Stomach (tissue), 9 donors: ENCODE data around the gene TMEM115. TPM values are rescaled to one million over a fixed set of nuclear protein-coding genes. Genes with fewer than 3 reads are reported as not detected.

Experiments
- DNase-seq, 2 donors: peaks; one replicate each; pipeline versions ENCODE4 v3.0.0 to v3.0.0-alpha.2; 2013 to 2019
- H3K27ac ChIP-seq, 5 donors: fragments of 200-600 bp in 4 of 5; sonication (generic) in 4 of 5; one replicate each; pipeline ENCODE4 v1.5.1; 2013 to 2019; ENCODE audit warnings: mild to moderate bottlenecking in 1 of 5, moderate library complexity in 1 of 5
- H3K27me3 ChIP-seq, 3 donors: fragments of 200-600 bp; sonication (generic); one replicate each; pipeline ENCODE4 v1.5.1; 2017 to 2019; ENCODE audit warnings: mixed run types in 1 of 3
- H3K36me3 ChIP-seq, 4 donors: fragments of 200-600 bp; sonication (generic); 1 replicate in 3 of 4; 2 replicates in 1 of 4; pipeline ENCODE4 v1.5.1; 2016 to 2019
- H3K4me1 ChIP-seq, 4 donors: fragments of 200-600 bp; sonication (generic); one replicate each; pipeline ENCODE4 v1.5.1; 2016 to 2019
- H3K4me3 ChIP-seq, 4 donors: fragments of 200-600 bp; sonication (generic) in 3 of 4; one replicate each; pipeline ENCODE4 v1.5.1; 2016 to 2019; ENCODE audit warnings: mild to moderate bottlenecking in 1 of 4
- H3K9me3 ChIP-seq, 4 donors: fragments of 200-600 bp; sonication (generic); one replicate each; pipeline ENCODE4 v1.5.1; 2016 to 2019
- CTCF ChIP-seq, 7 experiments: fragments of 450-650 bp in 4 of 7; fragments of 200-600 bp in 3 of 7; sonication (generic) in 3 of 7; IDR thresholded peaks; one replicate each; pipeline ENCODE4 v1.5.1; 2016 to 2019; ENCODE audit warnings: antibody characterized with exemption in 7 of 7, control low read depth in 2 of 7, mild to moderate bottlenecking in 1 of 7
- EP300 ChIP-seq: sonication (generic); formaldehyde crosslinking; IDR thresholded peaks from one replicate; pipeline ENCODE4 v1.6.1; 2017; ENCODE audit warnings: antibody characterized with exemption
- POLR2A ChIP-seq, 4 donors: fragments of 450-650 bp; IDR thresholded peaks; one replicate each; pipeline ENCODE4 v1.6.1; 2016; ENCODE audit warnings: antibody characterized with exemption in 4 of 4, control low read depth in 2 of 4, mild to moderate bottlenecking in 1 of 4, moderate library complexity in 1 of 4
- POLR2AphosphoS5 ChIP-seq, 3 donors: sonication (generic); formaldehyde crosslinking; IDR thresholded peaks; one replicate each; pipeline ENCODE4 v1.6.1; 2016; ENCODE audit warnings: antibody characterized with exemption in 3 of 3
- WGBS, 5 donors: extraction: QIAGEN DNeasy Blood & Tissue Kit in 3 of 5; methylation state at CpG; one replicate each; pipeline versions ENCODE4 v1.1.5 to v1.1.7; 2013 to 2018; 5-methylcytosine and 5-hydroxymethylcytosine counted together
- intact Hi-C: fragments of 100-400 bp; cut with DNase I; formaldehyde crosslinking; loops from one replicate; pipeline ENCODE4 v1.15.1; 2023; ENCODE audit warnings: low total_unique reads
- polyA plus RNA-seq, 3 donors: library from polyadenylated mRNA; stranded (reverse); fragments of 200-250 nt; gene quantifications; one replicate each; pipeline ENCODE4 v1.2.3, GENCODE V29; 2013
- total RNA-seq, 5 donors: library from RNA; depleted of rRNA; stranded (reverse); fragments of >200 nt; gene quantifications; one replicate each; pipeline versions ENCODE4 v1.1.0 to v1.2.3, GENCODE V29; 2014 to 2016
- donor health status: healthy with polysubstance abuse.
- donor health status: Bipolar disorder and iron deficiency.
- donor health status: healthy.

Gene TMEM115
- total and polyA plus RNA-seq, 8 donors = 14.6 to 128 (median 27.4) TPM

GRCh38 chr3:50372349-50372748 lies 13.0 kb upstream of the TMEM115 start:
- H3K27me3 ChIP-seq = peaks cover 0 to 6% (median 0%) of the 10 kb centered on the region in 3 donors
- H3K27ac ChIP-seq = no peak overlapping the region
- TF ChIP-seq POLR2A (IDR thresholded peaks at IDR 0.05) (no peak), EP300 (no peak), CTCF (IDR thresholded peaks at IDR 0.05) (no peak), POLR2AphosphoS5 (IDR thresholded peaks at IDR 0.05) (no peak)
- H3K36me3 ChIP-seq = no peaks in the 10 kb centered on the region
- H3K9me3 ChIP-seq = no peaks in the 10 kb centered on the region
- DNase-seq = peak in 1 of 2 donors; percentile 69
- no peak overlapping the region for H3K4me3 ChIP-seq
- peaks cover 0 to 6% (median 0%) of the 10 kb centered on the region in 4 donors for H3K4me1 ChIP-seq
- intact Hi-C loops = loop anchor here (10.0 kb wide), 1 partner anchor 162 kb away; no protein-coding TSS in a partner anchor
- WGBS, 5 donors = 46 to 57% (median 49%) methylated on average over 8 of the region's 8 CpGs

- Histone ChIP-seq H3K36me3 (no peaks in the 10 kb centered on the region), H3K4me1 (peaks cover 0 to 18% (median 2%) of the 10 kb centered on the region in 4 donors), H3K27ac (no peak overlapping the region), H3K9me3 (no peaks in the 10 kb centered on the region), H3K4me3 (no peak overlapping the region), H3K27me3 (peaks cover 0 to 6% (median 0%) of the 10 kb centered on the region in 3 donors)
- 65 to 76% (median 75%) methylated on average over 3 of the region's 3 CpGs for WGBS, 5 donors
- TF ChIP-seq POLR2AphosphoS5 (IDR thresholded peaks at IDR 0.05) (no peak), CTCF (IDR thresholded peaks at IDR 0.05) (no peak), POLR2A (IDR thresholded peaks at IDR 0.05) (no peak), EP300 (no peak)
- no peak for DNase-seq
- intact Hi-C loops = loop anchor here (10.0 kb wide), 1 partner anchor 164 kb away; no protein-coding TSS in a partner anchor
These were observed 11.9 kb upstream of the TMEM115 start for GRCh38 chr3:50371133-50371685.

- intact Hi-C loops = loop anchor here (10.0 kb wide), 1 partner anchor 164 kb away; no protein-coding TSS in a partner anchor
- no peaks in the 10 kb centered on the region for H3K36me3 ChIP-seq
- H3K4me3 ChIP-seq = no peak overlapping the region
- H3K9me3 ChIP-seq = no peaks in the 10 kb centered on the region
- peak in 1 of 2 donors; percentile 78 for DNase-seq
- WGBS, 5 donors = 37 to 54% (median 45%) methylated on average over 12 to 14 of the region's 14 CpGs
- H3K4me1 ChIP-seq = peaks cover 0 to 24% (median 5%) of the 10 kb centered on the region in 4 donors
- H3K27me3 ChIP-seq = peaks cover 0 to 6% (median 0%) of the 10 kb centered on the region in 3 donors
- TF ChIP-seq POLR2A (IDR thresholded peaks at IDR 0.05) = no peak
- no peak for TF ChIP-seq CTCF (IDR thresholded peaks at IDR 0.05)
- no peak for TF ChIP-seq POLR2AphosphoS5 (IDR thresholded peaks at IDR 0.05)
- TF ChIP-seq EP300 = no peak
- no peak overlapping the region for H3K27ac ChIP-seq
These were observed 11.3 kb upstream of the TMEM115 start for GRCh38 chr3:50370594-50370993.

GRCh38 chr3:50369012-50369670 lies 9.8 kb upstream of the TMEM115 start:
- DNase-seq = no peak
- intact Hi-C loops = no loop called here
- no peaks in the 10 kb centered on the region for H3K9me3 ChIP-seq
- H3K27ac ChIP-seq = no peak overlapping the region
- H3K4me1 ChIP-seq = peaks cover 9 to 36% (median 15%) of the 10 kb centered on the region in 4 donors
- H3K4me3 ChIP-seq = no peak overlapping the region
- 57 to 73% (median 67%) methylated on average over 8 to 9 of the region's 9 CpGs for WGBS, 5 donors
- TF ChIP-seq CTCF (IDR thresholded peaks at IDR 0.05) = no peak
- TF ChIP-seq POLR2A (IDR thresholded peaks at IDR 0.05) = no peak
- TF ChIP-seq EP300 = no peak
- no peak for TF ChIP-seq POLR2AphosphoS5 (IDR thresholded peaks at IDR 0.05)
- peaks cover 0 to 6% (median 0%) of the 10 kb centered on the region in 3 donors for H3K27me3 ChIP-seq
- H3K36me3 ChIP-seq = no peaks in the 10 kb centered on the region
